Suprapubic skin (tissue), 4 donors: ENCODE data around the gene FOXJ3.

ENCODE experiments used
- POLR2A ChIP-seq, 2 donors: fragments of 450-650 bp; IDR thresholded peaks; one replicate each; pipeline ENCODE4 v1.6.1; 2017; ENCODE audit warnings: antibody characterized with exemption in 2 of 2, mild to moderate bottlenecking in 2 of 2, moderate library complexity in 2 of 2
- POLR2AphosphoS5 ChIP-seq, 3 donors: sonication (generic); formaldehyde crosslinking; IDR thresholded peaks; one replicate each; pipeline ENCODE4 v1.6.1; 2017; ENCODE audit warnings: antibody characterized with exemption in 3 of 3
- TF ChIP-seq, protein P1 (sequence below), 2 donors: fragments of 200-600 bp in 1 of 2; fragments of 450-650 bp in 1 of 2; sonication (generic) in 1 of 2; IDR thresholded peaks; one replicate each; pipeline ENCODE4 v1.5.1; 2016 to 2019; ENCODE audit warnings: antibody characterized with exemption in 2 of 2, mild to moderate bottlenecking in 1 of 2, moderate library complexity in 1 of 2

DNA sequence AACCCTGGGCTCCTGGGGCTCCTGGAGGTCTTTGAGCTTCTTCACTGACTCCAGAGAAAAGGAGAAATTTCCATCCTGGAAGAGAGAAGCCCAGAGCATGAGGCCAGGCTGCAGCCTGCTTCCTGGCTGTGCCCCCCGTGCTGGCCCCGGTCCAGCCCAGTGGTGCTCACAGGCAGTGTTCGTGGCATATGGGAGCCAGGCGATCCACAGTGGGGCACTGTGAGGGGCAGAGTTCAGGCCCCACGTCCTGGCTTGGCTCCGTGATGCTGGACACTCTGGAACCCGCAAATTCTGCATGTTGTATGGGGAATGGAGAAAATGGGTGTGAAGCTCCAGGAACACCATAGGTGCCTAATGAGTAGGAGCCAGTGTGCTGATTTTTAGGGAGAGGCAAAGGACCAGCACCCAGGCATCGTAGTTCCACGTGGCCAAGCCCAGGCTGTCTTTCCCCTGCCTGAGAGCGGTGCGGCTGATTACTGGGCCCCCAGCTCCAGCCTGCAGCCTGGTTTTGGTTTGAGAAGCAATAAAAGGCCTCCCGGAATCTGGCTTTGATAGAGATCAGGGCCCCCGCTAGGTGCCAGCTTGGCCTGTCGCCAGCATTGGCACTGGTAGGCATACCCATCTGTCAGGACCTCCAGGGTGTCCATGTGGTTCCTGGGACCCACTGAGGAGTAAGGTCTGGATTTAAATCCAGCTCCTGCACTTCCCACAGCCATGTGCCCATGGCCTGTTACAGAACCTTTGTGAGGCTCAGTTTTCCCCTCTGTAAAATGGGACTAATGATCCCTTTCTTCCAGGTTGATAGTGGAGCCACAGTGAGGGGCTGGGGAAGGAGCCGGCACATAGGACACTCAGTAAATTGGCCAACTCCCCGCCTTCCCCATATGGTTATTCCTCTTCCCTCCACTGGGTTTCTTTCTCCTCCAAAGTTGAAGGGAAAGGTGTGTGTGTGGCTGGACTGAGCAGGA is 171.2 kb downstream of the FOXJ3 start:
- TF ChIP-seq, protein P1, sequence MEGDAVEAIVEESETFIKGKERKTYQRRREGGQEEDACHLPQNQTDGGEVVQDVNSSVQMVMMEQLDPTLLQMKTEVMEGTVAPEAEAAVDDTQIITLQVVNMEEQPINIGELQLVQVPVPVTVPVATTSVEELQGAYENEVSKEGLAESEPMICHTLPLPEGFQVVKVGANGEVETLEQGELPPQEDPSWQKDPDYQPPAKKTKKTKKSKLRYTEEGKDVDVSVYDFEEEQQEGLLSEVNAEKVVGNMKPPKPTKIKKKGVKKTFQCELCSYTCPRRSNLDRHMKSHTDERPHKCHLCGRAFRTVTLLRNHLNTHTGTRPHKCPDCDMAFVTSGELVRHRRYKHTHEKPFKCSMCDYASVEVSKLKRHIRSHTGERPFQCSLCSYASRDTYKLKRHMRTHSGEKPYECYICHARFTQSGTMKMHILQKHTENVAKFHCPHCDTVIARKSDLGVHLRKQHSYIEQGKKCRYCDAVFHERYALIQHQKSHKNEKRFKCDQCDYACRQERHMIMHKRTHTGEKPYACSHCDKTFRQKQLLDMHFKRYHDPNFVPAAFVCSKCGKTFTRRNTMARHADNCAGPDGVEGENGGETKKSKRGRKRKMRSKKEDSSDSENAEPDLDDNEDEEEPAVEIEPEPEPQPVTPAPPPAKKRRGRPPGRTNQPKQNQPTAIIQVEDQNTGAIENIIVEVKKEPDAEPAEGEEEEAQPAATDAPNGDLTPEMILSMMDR (IDR thresholded peaks at IDR 0.05): no peak
- TF ChIP-seq POLR2A (IDR thresholded peaks at IDR 0.05): no peak
- no peak for TF ChIP-seq POLR2AphosphoS5 (IDR thresholded peaks at IDR 0.05)
